Pancreas (tissue), 10 donors: ENCODE results near the gene IL6ST. TPM values are rescaled to one million over a fixed set of nuclear protein-coding genes. Genes with fewer than 3 reads are reported as not detected.
"Not testable (repeated sequence)": the region's sequence is repeated elsewhere in the genome, so short reads cannot be mapped to it uniquely, and the experiment has no call there.

Experiments used
- ATAC-seq, 4 donors: fragments of 200-7000 bp; cut with Tn5 transposase; one replicate each; pipeline versions ENCODE4 v1.8.0 to v1.9.1; 2020; ENCODE audit warnings: mild to moderate bottlenecking in 4 of 4, moderate library complexity in 4 of 4
- DNase-seq, 6 donors: peaks; one replicate each; pipeline ENCODE4 v3.0.0-alpha.2; 2020
- FAIRE-seq: peaks from 2 replicates; lab custom pipeline; 2012; peaks lifted over from hg19 to GRCh38; lab: Jason Lieb, UNC
- H3K27ac ChIP-seq, 4 donors: fragments of 200-600 bp; sonication (generic); 1 replicate in 3 of 4; 2 replicates in 1 of 4; pipeline versions ENCODE4 v1.5.0 to v1.8.0; 2020
- H3K27me3 ChIP-seq, 4 donors: fragments of 200-600 bp; one replicate each; pipeline ENCODE4 v1.8.0; 2021
- H3K36me3 ChIP-seq, 3 donors: fragments of 200-600 bp; sonication (generic) in 1 of 3; one replicate each; pipeline versions ENCODE4 v1.5.0 to v1.8.0; 2020 to 2021
- H3K4me1 ChIP-seq, 3 donors: fragments of 200-600 bp; one replicate each; pipeline ENCODE4 v1.8.0; 2021
- H3K4me3 ChIP-seq, 4 donors: fragments of 200-600 bp; sonication (generic) in 2 of 4; one replicate each; pipeline versions ENCODE4 v1.5.0 to v1.8.0; 2020 to 2021
- H3K9me3 ChIP-seq, 4 donors: fragments of 200-600 bp; one replicate each; pipeline ENCODE4 v1.8.0; 2021
- WGBS, 2 donors: extraction: QIAGEN DNeasy Blood & Tissue Kit; methylation state at CpG; one replicate each; pipeline ENCODE4 v1.1.7; 2013; 5-methylcytosine and 5-hydroxymethylcytosine counted together
- intact Hi-C, 3 donors: fragments of 100-400 bp; cut with DNase I; formaldehyde crosslinking; loops; one replicate each; pipeline versions ENCODE4 v1.11.1 to v1.14.2; 2022
- polyA plus RNA-seq, 2 donors: library from polyadenylated mRNA; stranded (reverse); fragments of 200-250 nt; gene quantifications; one replicate each; pipeline ENCODE4 v1.2.3, GENCODE V29; 2013
- total RNA-seq, 6 donors: library from RNA; stranded (reverse); fragmentation: NEBNext Ultra II Directional in 4 of 6; extraction: Animal tissue kit (Norgen Biotek cat#: 25700) in 4 of 6; gene quantifications; one replicate each; pipeline versions ENCODE4 v1.2.1 to v1.2.4, GENCODE V29; 2021 to 2023
- TF ChIP-seq, protein P1 (sequence below), 4 donors: fragments of 200-600 bp; sonication (generic) in 3 of 4; IDR thresholded peaks; one replicate each; pipeline versions ENCODE4 v1.5.0 to v1.8.0; 2021; ENCODE audit warnings: antibody characterized with exemption in 4 of 4
- donor health status: healthy with polysubstance abuse.
- donor health status: DM: no; HTN: no; CAD: no; lungs with moderate emphysema.
- donor health status: DM: no; HTN: no; CAD: no.
- donor health status: control.
- donor health status: control.
- donor health status: Bipolar disorder and iron deficiency.
- donor health status: DM: yes; HTN: yes; CAD: no.
- donor health status: DM: no; HTN: no; CAD: no.
- donor health status: DM: no; HTN: no; CAD: no.
- donor health status: DM: yes; HTN: yes; CAD: no.

Gene IL6ST
- total and polyA plus RNA-seq, 8 donors, result 14.5 to 165 (median 63.6) TPM

DNA sequence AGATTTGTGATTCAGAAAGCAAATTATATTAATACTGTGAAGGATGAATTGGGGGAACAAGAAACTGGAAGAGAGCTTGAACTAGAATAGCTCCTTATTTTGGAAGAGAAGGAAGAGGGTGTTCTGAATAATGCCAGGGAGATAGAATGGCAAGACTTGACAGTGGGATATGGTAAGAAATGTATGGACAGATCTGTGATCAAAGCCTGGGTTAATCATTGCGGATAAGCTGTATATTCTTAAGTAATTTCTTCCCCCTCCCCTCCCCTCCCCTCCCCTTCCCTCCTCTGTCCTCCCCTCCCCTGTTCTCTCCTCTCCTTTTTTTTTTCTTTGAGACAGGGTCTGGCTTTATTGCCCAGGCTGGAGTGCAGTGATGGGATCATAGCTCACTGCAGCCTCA, 10.1 kb upstream of the IL6ST start:
- Histone ChIP-seq H3K4me3 (no peak overlapping the region), H3K27ac (no peak overlapping the region), H3K9me3 (no peaks in the 10 kb centered on the region), H3K36me3 (no peaks in the 10 kb centered on the region), H3K4me1 (peaks cover 0 to 8% (median 5%) of the 10 kb centered on the region in 3 donors), H3K27me3 (no peaks in the 10 kb centered on the region)
- FAIRE-seq (no peak), DNase-seq (no peak), ATAC-seq (no peak)
- TF ChIP-seq, protein P1, sequence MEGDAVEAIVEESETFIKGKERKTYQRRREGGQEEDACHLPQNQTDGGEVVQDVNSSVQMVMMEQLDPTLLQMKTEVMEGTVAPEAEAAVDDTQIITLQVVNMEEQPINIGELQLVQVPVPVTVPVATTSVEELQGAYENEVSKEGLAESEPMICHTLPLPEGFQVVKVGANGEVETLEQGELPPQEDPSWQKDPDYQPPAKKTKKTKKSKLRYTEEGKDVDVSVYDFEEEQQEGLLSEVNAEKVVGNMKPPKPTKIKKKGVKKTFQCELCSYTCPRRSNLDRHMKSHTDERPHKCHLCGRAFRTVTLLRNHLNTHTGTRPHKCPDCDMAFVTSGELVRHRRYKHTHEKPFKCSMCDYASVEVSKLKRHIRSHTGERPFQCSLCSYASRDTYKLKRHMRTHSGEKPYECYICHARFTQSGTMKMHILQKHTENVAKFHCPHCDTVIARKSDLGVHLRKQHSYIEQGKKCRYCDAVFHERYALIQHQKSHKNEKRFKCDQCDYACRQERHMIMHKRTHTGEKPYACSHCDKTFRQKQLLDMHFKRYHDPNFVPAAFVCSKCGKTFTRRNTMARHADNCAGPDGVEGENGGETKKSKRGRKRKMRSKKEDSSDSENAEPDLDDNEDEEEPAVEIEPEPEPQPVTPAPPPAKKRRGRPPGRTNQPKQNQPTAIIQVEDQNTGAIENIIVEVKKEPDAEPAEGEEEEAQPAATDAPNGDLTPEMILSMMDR (IDR thresholded peaks at IDR 0.05), result no peak
- 100% methylated on average over 1 of the region's 1 CpG for WGBS, 2 donors
- intact Hi-C loops, result no loop called here

DNA sequence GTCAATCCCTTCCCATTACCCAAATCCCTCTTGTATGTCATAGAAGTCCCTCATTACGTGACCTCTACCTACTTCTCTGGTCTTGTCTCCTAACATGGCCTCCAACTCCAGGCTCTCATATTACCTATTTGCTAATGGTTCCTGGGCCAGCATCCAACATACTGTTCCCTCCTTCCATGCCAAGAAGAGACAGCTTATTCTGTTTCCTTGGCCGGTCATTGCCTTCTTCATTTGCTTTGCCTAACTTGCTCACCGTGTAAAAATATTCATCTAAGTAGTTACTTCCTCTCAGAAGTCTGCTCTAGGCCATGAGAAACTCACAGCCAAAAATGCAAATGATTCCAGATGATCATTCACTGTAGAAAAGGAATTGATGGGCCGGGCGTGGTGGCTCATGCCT, 8.9 kb upstream of the IL6ST start:
- peak; percentile 7 to 55 (median 32) for ATAC-seq
- Histone ChIP-seq H3K9me3 (no peaks in the 10 kb centered on the region), H3K4me1 (peaks cover 0 to 8% (median 5%) of the 10 kb centered on the region in 3 donors), H3K27me3 (no peaks in the 10 kb centered on the region), H3K4me3 (no peak overlapping the region), H3K27ac (peak overlapping the region in 2 of 4 donors; percentile 74 to 76), H3K36me3 (no peaks in the 10 kb centered on the region)
- intact Hi-C loops, result no loop called here
- 90 to 92% methylated on average over 5 of the region's 5 CpGs for WGBS, 2 donors
- TF ChIP-seq, protein P1 (IDR thresholded peaks at IDR 0.05), result no peak
- DNase-seq, result peak in 1 of 6 donors; percentile 28
- no peak for FAIRE-seq

DNA sequence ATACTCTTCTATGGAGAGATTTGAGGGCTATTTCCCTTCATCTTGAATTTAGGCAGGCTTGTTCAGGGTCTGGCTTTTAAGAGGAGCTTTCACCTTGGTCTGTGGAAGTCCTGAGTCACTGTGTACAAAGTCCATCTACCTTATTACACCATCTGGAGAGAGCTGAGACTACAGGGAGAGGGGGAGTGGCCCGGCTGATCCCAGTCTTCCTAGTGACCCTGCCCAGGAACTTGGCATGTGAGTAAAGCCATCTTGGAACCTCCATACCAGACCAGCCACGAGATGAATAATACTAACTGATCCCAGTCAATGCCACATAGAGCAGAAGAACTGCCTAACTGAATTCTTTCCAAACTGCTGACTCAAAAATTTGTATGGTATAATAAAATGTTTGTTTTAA, 8.4 kb upstream of the IL6ST start:
- FAIRE-seq (no peak), DNase-seq (peak in 5 of 6 donors; percentile 66 to 88 (median 79)), ATAC-seq (peak; percentile 99 to 100 (median 100))
- TF ChIP-seq, protein P1 (IDR thresholded peaks at IDR 0.05), result no peak
- H3K4me1 ChIP-seq, result peaks cover 0 to 8% (median 5%) of the 10 kb centered on the region in 3 donors
- intact Hi-C loops, result no loop called here
- H3K27ac ChIP-seq, result peak overlapping the region in 2 of 4 donors; percentile 74 to 76
- no peaks in the 10 kb centered on the region for H3K9me3 ChIP-seq
- 18 to 34% methylated on average over 2 of the region's 2 CpGs for WGBS, 2 donors
- H3K36me3 ChIP-seq, result no peaks in the 10 kb centered on the region
- H3K4me3 ChIP-seq, result no peak overlapping the region
- H3K27me3 ChIP-seq, result no peaks in the 10 kb centered on the region

DNA sequence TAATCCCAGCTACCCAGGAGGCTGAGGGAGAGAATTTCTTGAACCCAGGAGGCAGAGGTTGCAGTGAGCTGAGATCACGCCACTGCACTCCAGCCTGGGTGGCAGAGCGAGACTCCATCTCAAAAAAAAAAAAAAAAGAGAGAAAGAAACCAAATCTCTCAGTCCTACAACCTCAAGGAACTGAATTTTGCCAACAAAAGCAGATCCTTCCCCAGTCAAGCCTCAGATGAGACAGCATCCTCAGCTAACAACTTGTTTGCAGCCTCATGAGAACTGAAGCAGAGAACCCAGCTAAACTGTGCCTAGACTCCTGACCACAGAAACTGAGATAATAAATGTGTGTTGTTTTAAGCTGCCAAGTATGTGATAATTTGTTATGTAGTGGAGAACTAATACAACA, 7.5 kb upstream of the IL6ST start:
- FAIRE-seq (no peak), DNase-seq (no peak), ATAC-seq (no peak)
- Histone ChIP-seq H3K27me3 (no peaks in the 10 kb centered on the region), H3K9me3 (no peaks in the 10 kb centered on the region), H3K4me3 (no peak overlapping the region), H3K27ac (peak overlapping the region in 2 of 4 donors; percentile 74 to 76), H3K36me3 (no peaks in the 10 kb centered on the region), H3K4me1 (peaks cover 0 to 8% (median 5%) of the 10 kb centered on the region in 3 donors)
- TF ChIP-seq, protein P1 (IDR thresholded peaks at IDR 0.05), result no peak
- intact Hi-C loops, result no loop called here
- WGBS, 2 donors, result 90 to 100% methylated on average over 2 of the region's 2 CpGs

DNA sequence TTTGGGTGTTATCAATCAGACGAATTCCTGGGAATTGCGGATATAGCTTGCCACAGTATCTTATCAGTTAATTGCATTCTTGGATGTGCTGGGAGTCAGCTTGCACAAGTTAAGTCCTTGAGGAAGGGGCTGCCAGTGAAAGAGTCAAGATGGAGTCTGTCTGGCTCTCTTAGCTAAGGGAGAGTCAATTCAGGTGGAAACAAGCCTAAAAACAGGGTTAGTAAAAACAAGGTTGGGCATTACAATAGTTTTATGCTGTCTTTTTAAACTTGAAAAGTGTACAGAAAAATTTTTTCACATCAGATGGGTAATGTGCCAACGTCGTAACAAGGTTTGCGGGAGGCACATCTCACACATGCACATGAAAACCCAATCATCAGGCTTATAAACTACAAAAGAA, 5.5 kb upstream of the IL6ST start:
- ATAC-seq, H3K9me3 ChIP-seq, H3K27ac ChIP-seq: not testable (repeated sequence)

More for the DNA sequence above, 5.5 kb upstream of the IL6ST start:
- H3K4me1 ChIP-seq, result peaks cover 0 to 12% (median 11%) of the 10 kb centered on the region in 3 donors
- DNase-seq, H3K4me3 ChIP-seq, intact Hi-C loops, FAIRE-seq, H3K27me3 ChIP-seq, H3K36me3 ChIP-seq: not testable (repeated sequence)
- WGBS, 2 donors, result 76 to 80% methylated on average over 5 of the region's 5 CpGs
